NOMO-1 treated with DMSO at 0.1 percent for 48 hours (cell line): ENCODE data around the gene KCTD10.
"Not testable (repeated sequence)": the region's sequence is repeated elsewhere in the genome, so short reads cannot be mapped to it uniquely, and the experiment has no call there.

ENCODE experiments used
- DNase-seq: peaks from one replicate; lab custom pipeline; 2025; ENCODE audit not compliant: unreplicated experiment; lab: John Stamatoyannopoulos, UW

KCTD10 gene

GRCh38 chr12:109475121-109475520, 2.0 kb downstream of the KCTD10 start:
- DNase-seq: no peak

- not testable (repeated sequence) for DNase-seq
Observed at GRCh38 chr12:109473526-109474270, 3.4 kb downstream of the KCTD10 start.

GRCh38 chr12:109473006-109473405, 4.1 kb downstream of the KCTD10 start:
- no peak for DNase-seq

GRCh38 chr12:109469517-109469916, 7.6 kb downstream of the KCTD10 start:
- no peak for DNase-seq

GRCh38 chr12:109467978-109468676, 9.0 kb downstream of the KCTD10 start:
- peak; percentile 32 for DNase-seq

GRCh38 chr12:109466821-109467220, 10.3 kb downstream of the KCTD10 start:
- no peak for DNase-seq

- no peak for DNase-seq
Observed at GRCh38 chr12:109466305-109466704, 10.8 kb downstream of the KCTD10 start.

GRCh38 chr12:109464642-109465351, 12.3 kb downstream of the KCTD10 start:
- DNase-seq: no peak

- no peak for DNase-seq
Observed at GRCh38 chr12:109463756-109464155, 13.3 kb downstream of the KCTD10 start.

GRCh38 chr12:109462868-109463692, 14.0 kb downstream of the KCTD10 start:
- peak; percentile 71 for DNase-seq

- DNase-seq: peak; percentile 4
Observed at GRCh38 chr12:109461846-109462756, 15.0 kb downstream of the KCTD10 start.

GRCh38 chr12:109461049-109461845, 15.9 kb downstream of the KCTD10 start:
- peak; percentile 81 for DNase-seq

GRCh38 chr12:109460538-109460937, 16.6 kb downstream of the KCTD10 start:
- DNase-seq: no peak

GRCh38 chr12:109459247-109459646, 17.9 kb downstream of the KCTD10 start:
- no peak for DNase-seq

- DNase-seq: no peak
Observed at GRCh38 chr12:109458771-109459208, 18.3 kb downstream of the KCTD10 start.

- DNase-seq: no peak
Observed at GRCh38 chr12:109458086-109458485, 19.0 kb downstream of the KCTD10 start.

- no peak for DNase-seq
Observed at GRCh38 chr12:109455706-109456105, 21.4 kb downstream of the KCTD10 start.

GRCh38 chr12:109452489-109452888, 24.6 kb downstream of the KCTD10 start:
- DNase-seq: no peak

- no peak for DNase-seq
Observed at GRCh38 chr12:109451400-109451799, 25.7 kb downstream of the KCTD10 start.
